ENCODE data around the gene CYSLTR2.

DNA sequence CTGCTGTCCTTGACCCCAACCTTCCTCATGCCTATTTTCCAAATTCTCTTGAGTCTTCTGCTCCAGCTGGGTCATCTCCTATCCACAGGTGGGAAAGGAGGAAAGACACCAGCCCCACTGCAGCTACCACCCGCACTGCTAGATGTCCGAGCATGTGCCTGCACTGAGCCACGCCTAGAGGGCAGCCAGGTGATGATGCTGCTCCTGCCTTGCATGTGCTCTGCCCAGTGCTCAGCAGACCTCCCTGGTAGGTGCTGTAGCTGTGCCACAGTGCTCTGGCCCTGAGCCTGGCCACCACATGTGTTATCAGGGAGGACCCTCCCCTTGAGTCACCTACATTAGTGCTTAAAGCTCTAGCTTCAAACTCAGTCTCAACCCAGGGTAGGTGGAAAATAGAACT, 6.9 kb upstream of the CYSLTR2 start:
- TF ChIP-seq, protein P1, sequence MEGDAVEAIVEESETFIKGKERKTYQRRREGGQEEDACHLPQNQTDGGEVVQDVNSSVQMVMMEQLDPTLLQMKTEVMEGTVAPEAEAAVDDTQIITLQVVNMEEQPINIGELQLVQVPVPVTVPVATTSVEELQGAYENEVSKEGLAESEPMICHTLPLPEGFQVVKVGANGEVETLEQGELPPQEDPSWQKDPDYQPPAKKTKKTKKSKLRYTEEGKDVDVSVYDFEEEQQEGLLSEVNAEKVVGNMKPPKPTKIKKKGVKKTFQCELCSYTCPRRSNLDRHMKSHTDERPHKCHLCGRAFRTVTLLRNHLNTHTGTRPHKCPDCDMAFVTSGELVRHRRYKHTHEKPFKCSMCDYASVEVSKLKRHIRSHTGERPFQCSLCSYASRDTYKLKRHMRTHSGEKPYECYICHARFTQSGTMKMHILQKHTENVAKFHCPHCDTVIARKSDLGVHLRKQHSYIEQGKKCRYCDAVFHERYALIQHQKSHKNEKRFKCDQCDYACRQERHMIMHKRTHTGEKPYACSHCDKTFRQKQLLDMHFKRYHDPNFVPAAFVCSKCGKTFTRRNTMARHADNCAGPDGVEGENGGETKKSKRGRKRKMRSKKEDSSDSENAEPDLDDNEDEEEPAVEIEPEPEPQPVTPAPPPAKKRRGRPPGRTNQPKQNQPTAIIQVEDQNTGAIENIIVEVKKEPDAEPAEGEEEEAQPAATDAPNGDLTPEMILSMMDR (IDR thresholded peaks at IDR 0.05; ENCODE audit: insufficient read depth, low read length, poor library complexity, severe bottlenecking) = no peak
- TF ChIP-seq EZH2phosphoT487 (conservative IDR thresholded peaks at IDR 0.05; ENCODE audit: low read length) = no peak

All from SU-DHL-6 (cell line).